ENCODE results near the gene SHC2. TPM values are rescaled to one million over a fixed set of nuclear protein-coding genes. Genes with fewer than 3 reads are reported as not detected.

Gene SHC2
- total and polyA plus RNA-seq, 2 donors (not counting 3 experiments of a cell fraction or from before 2014, with no cell fraction given) = 7.5 to 11.8 TPM

DNA sequence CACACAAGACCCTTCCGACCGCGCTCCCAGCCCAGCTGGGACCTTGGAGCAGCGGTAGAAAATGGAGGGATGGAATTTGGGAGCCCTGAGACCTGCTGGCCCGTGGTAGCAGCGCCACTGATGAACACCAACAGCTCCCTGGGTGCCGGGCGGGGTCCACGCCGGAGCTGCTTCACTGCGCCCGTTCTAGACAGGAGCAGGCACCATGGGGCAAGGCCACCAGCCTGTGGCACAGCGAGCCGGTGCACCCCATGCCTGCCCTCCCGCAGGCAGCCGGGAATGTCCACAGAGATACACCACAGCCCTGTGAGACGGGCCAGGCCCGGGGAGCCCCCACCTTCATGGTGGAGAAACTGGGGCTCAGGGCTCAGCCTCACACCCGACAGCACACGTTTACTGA is 9.9 kb upstream of the SHC2 start:
- no TSS peak for BruUV-seq (replicated peaks)
- intact Hi-C loops (cut with micrococcal nuclease) (no loop called here), dilution Hi-C loops (cut with MboI; ENCODE audit: extremely low pct_ligation_motif_present, low sequenced_read_pairs) (no loop called here)
- no peaks in the 10 kb centered on the region for H3K36me3 ChIP-seq (ENCODE audit: control insufficient read depth in 2 of 2, extremely low read depth in 1 of 2, insufficient read depth in 2 of 2, low read length in 2 of 2)
- no peak overlapping the region for H2AFZ ChIP-seq (ENCODE audit: low read depth, low read length)
- TF ChIP-seq, protein P1, sequence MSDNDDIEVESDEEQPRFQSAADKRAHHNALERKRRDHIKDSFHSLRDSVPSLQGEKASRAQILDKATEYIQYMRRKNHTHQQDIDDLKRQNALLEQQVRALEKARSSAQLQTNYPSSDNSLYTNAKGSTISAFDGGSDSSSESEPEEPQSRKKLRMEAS (IDR thresholded peaks at IDR 0.05; ENCODE audit: insufficient read depth, insufficient read length) = no peak
- CTCF ChIA-PET = interaction anchor here (1.2 kb wide), 1 partner anchor 87 kb away, joined by 3 read pairs; no protein-coding TSS in a partner anchor
- H3K4me3 ChIP-seq (replicated peaks in 1 of 3; ENCODE audit: insufficient read depth in 1 of 3, low read depth in 1 of 3, low read length in 3 of 3) = no peak overlapping the region
- H3K9me1 ChIP-seq (replicated peaks; ENCODE audit: control insufficient read depth, extremely low read depth, insufficient read depth, low read length) = no peaks in the 10 kb centered on the region
- H3K4me1 ChIP-seq (ENCODE audit: control insufficient read depth, extremely low read depth, insufficient read depth, low read length) = no peaks in the 10 kb centered on the region
- H3K27me3 ChIP-seq (ENCODE audit: control insufficient read depth in 2 of 2, insufficient read depth in 2 of 2, low read length in 2 of 2) = no peaks in the 10 kb centered on the region
- no peak overlapping the region for H3K9ac ChIP-seq (replicated peaks; ENCODE audit: extremely low read depth, insufficient read depth, low read length)
- H3K9me3 ChIP-seq (replicated peaks; ENCODE audit: control insufficient read depth, insufficient read depth, low read length) = no peaks in the 10 kb centered on the region
- no peaks in the 10 kb centered on the region for H4K20me1 ChIP-seq (replicated peaks; ENCODE audit: control insufficient read depth, extremely low read depth, insufficient read depth, low read length)
- H3K79me2 ChIP-seq (ENCODE audit: control insufficient read depth, insufficient read depth, low read length) = no peaks in the 10 kb centered on the region
- H3K4me2 ChIP-seq (ENCODE audit: insufficient read depth, low read length) = no peak overlapping the region
- no peak for DNase-seq (ENCODE audit: low read depth, low spot score)
- POLR2A ChIA-PET = no interaction called here
- no peak for FAIRE-seq
- no peak overlapping the region for H3K27ac ChIP-seq (ENCODE audit: insufficient read depth, low read depth, low read length)

DNA sequence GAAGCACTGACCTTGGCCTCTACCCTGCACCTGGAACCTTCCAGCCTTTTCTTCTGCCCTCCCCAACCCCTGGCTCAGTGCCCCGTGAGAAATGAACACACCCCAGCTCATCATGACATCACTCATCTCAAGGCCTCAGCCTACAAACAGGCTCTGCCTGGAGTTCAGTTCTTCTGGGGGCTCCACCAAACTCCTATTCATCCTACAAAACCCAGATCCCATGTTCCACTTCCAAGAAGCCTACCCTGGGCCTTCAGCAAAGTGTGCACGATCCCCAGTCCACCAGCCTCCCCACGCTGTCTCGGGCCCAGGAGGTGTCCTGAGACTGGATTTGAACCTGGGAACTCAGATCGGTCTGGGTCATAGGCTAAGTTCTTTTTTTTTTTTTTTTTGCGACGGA is 9.0 kb upstream of the SHC2 start:
- no peak overlapping the region for H3K27ac ChIP-seq (ENCODE audit: insufficient read depth, low read depth, low read length)
- H3K36me3 ChIP-seq (ENCODE audit: control insufficient read depth in 2 of 2, extremely low read depth in 1 of 2, insufficient read depth in 2 of 2, low read length in 2 of 2) = no peaks in the 10 kb centered on the region
- POLR2A ChIA-PET = no interaction called here
- H3K4me1 ChIP-seq (ENCODE audit: control insufficient read depth, extremely low read depth, insufficient read depth, low read length) = no peaks in the 10 kb centered on the region
- BruUV-seq (replicated peaks) = no TSS peak
- dilution Hi-C loops (cut with MboI; ENCODE audit: extremely low pct_ligation_motif_present, low sequenced_read_pairs) (no loop called here), intact Hi-C loops (cut with micrococcal nuclease) (no loop called here)
- H3K27me3 ChIP-seq (ENCODE audit: control insufficient read depth in 2 of 2, insufficient read depth in 2 of 2, low read length in 2 of 2) = no peaks in the 10 kb centered on the region
- DNase-seq (ENCODE audit: low read depth, low spot score) (no peak), FAIRE-seq (no peak)
- no peaks in the 10 kb centered on the region for H3K9me3 ChIP-seq (replicated peaks; ENCODE audit: control insufficient read depth, insufficient read depth, low read length)
- CTCF ChIA-PET = interaction anchor here (1.2 kb wide), 1 partner anchor 86 kb away, joined by 3 read pairs; no protein-coding TSS in a partner anchor
- H3K4me2 ChIP-seq (ENCODE audit: insufficient read depth, low read length) = no peak overlapping the region
- no peaks in the 10 kb centered on the region for H4K20me1 ChIP-seq (replicated peaks; ENCODE audit: control insufficient read depth, extremely low read depth, insufficient read depth, low read length)
- no peak overlapping the region for H3K9ac ChIP-seq (replicated peaks; ENCODE audit: extremely low read depth, insufficient read depth, low read length)
- H3K4me3 ChIP-seq (replicated peaks in 1 of 3; ENCODE audit: insufficient read depth in 1 of 3, low read depth in 1 of 3, low read length in 3 of 3) = no peak overlapping the region
- H3K79me2 ChIP-seq (ENCODE audit: control insufficient read depth, insufficient read depth, low read length) = no peaks in the 10 kb centered on the region
- no peaks in the 10 kb centered on the region for H3K9me1 ChIP-seq (replicated peaks; ENCODE audit: control insufficient read depth, extremely low read depth, insufficient read depth, low read length)
- no peak overlapping the region for H2AFZ ChIP-seq (ENCODE audit: low read depth, low read length)
- TF ChIP-seq, protein P2, sequence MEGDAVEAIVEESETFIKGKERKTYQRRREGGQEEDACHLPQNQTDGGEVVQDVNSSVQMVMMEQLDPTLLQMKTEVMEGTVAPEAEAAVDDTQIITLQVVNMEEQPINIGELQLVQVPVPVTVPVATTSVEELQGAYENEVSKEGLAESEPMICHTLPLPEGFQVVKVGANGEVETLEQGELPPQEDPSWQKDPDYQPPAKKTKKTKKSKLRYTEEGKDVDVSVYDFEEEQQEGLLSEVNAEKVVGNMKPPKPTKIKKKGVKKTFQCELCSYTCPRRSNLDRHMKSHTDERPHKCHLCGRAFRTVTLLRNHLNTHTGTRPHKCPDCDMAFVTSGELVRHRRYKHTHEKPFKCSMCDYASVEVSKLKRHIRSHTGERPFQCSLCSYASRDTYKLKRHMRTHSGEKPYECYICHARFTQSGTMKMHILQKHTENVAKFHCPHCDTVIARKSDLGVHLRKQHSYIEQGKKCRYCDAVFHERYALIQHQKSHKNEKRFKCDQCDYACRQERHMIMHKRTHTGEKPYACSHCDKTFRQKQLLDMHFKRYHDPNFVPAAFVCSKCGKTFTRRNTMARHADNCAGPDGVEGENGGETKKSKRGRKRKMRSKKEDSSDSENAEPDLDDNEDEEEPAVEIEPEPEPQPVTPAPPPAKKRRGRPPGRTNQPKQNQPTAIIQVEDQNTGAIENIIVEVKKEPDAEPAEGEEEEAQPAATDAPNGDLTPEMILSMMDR (IDR thresholded peaks at IDR 0.05; ENCODE audit: extremely low read depth in 1 of 2, insufficient read depth in 1 of 2, low read depth in 1 of 2, low read length in 2 of 2) = no peak
- no peak for TF ChIP-seq JUN (IDR thresholded peaks at IDR 0.05; ENCODE audit: borderline replicate concordance, insufficient read depth, insufficient read length, low read depth)
- TF ChIP-seq POLR2A (IDR thresholded peaks at IDR 0.05; ENCODE audit: low read depth, low read length) = no peak
- no peak for TF ChIP-seq FOS (IDR thresholded peaks at IDR 0.05; ENCODE audit: borderline replicate concordance, insufficient read depth, low read length)
- no peak for TF ChIP-seq POLR2AphosphoS5 (IDR thresholded peaks at IDR 0.05; ENCODE audit: insufficient read depth, low read depth, low read length)
- TF ChIP-seq EZH2 (IDR thresholded peaks at IDR 0.05; ENCODE audit: borderline replicate concordance, low read depth, low read length, severe bottlenecking) = no peak
- TF ChIP-seq MYC (IDR thresholded peaks at IDR 0.05; ENCODE audit: low read depth, low read length) = no peak
- TF ChIP-seq GATA2 (IDR thresholded peaks at IDR 0.05; ENCODE audit: insufficient read depth, insufficient read length, low read depth, low read length) = no peak
- TF ChIP-seq, protein P1 (IDR thresholded peaks at IDR 0.05; ENCODE audit: insufficient read depth, insufficient read length) = no peak

Measured in endothelial cell of umbilical vein (primary cell).